Measurements from ENCODE around the gene TBCK.

DNA sequence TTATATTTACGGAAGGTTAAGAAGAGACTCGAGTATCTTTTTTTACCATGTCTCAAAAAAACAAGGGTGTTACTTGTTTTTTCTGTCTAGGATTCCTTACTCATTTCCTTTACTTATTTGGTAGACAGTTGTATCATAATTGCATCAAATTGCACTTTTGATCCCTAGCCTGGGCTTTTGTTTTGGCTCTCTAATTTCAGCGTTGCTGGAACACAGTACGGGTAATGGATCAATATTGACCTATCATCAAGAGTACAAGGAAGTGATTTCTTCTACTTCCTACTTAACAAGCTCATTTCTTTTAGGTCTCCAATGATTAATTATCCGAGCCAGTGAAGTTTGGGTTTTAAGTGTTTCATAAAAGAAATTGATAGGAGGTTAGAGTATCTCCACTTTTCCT is 17.2 kb upstream of the TBCK start:
- TF ChIP-seq, protein P1, sequence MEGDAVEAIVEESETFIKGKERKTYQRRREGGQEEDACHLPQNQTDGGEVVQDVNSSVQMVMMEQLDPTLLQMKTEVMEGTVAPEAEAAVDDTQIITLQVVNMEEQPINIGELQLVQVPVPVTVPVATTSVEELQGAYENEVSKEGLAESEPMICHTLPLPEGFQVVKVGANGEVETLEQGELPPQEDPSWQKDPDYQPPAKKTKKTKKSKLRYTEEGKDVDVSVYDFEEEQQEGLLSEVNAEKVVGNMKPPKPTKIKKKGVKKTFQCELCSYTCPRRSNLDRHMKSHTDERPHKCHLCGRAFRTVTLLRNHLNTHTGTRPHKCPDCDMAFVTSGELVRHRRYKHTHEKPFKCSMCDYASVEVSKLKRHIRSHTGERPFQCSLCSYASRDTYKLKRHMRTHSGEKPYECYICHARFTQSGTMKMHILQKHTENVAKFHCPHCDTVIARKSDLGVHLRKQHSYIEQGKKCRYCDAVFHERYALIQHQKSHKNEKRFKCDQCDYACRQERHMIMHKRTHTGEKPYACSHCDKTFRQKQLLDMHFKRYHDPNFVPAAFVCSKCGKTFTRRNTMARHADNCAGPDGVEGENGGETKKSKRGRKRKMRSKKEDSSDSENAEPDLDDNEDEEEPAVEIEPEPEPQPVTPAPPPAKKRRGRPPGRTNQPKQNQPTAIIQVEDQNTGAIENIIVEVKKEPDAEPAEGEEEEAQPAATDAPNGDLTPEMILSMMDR (IDR thresholded peaks at IDR 0.05), result no peak
- TF ChIP-seq EZH2 (IDR thresholded peaks at IDR 0.05; ENCODE audit: borderline replicate concordance, insufficient read depth, low read depth, low read length, poor library complexity, severe bottlenecking), result no peak

Measured in B cell (primary cell).